ENCODE data around the gene NBEAL1.
"Not testable (repeated sequence)": the region's sequence is repeated elsewhere in the genome, so short reads cannot be mapped to it uniquely, and the experiment has no call there.

The NBEAL1 gene

GRCh38 chr2:203077451-203077850 lies 62.8 kb downstream of the NBEAL1 start:
- DNase-seq (ENCODE audit: insufficient read length) (no peak), FAIRE-seq (no peak)
- TF ChIP-seq POLR2A (IDR thresholded peaks at IDR 0.05; ENCODE audit: low read depth, low read length) (no peak), TAF1 (IDR thresholded peaks at IDR 0.05; ENCODE audit: borderline replicate concordance, low read depth, low read length) (no peak), POLR2AphosphoS5 (IDR thresholded peaks at IDR 0.05; ENCODE audit: low read depth, low read length) (no peak)

GRCh38 chr2:203080447-203081045 lies 65.9 kb downstream of the NBEAL1 start:
- FAIRE-seq (no peak), DNase-seq (ENCODE audit: insufficient read length) (no peak)
- TF ChIP-seq TAF1 (IDR thresholded peaks at IDR 0.05; ENCODE audit: borderline replicate concordance, low read depth, low read length), result no peak
- TF ChIP-seq POLR2AphosphoS5 (IDR thresholded peaks at IDR 0.05; ENCODE audit: low read depth, low read length), result no peak
- no peak for TF ChIP-seq POLR2A (IDR thresholded peaks at IDR 0.05; ENCODE audit: low read depth, low read length)

- no peak for FAIRE-seq
- no peak for TF ChIP-seq POLR2A (IDR thresholded peaks at IDR 0.05; ENCODE audit: low read depth, low read length)
- TF ChIP-seq TAF1 (IDR thresholded peaks at IDR 0.05; ENCODE audit: borderline replicate concordance, low read depth, low read length), result no peak
- TF ChIP-seq POLR2AphosphoS5 (IDR thresholded peaks at IDR 0.05; ENCODE audit: low read depth, low read length), result no peak
- no peak for DNase-seq (ENCODE audit: insufficient read length)
Measured at GRCh38 chr2:203083328-203083727, 68.7 kb downstream of the NBEAL1 start.

- DNase-seq (ENCODE audit: insufficient read length); FAIRE-seq: not testable (repeated sequence)
Measured at GRCh38 chr2:203086381-203086780, 71.7 kb downstream of the NBEAL1 start.

- FAIRE-seq; DNase-seq (ENCODE audit: insufficient read length): not testable (repeated sequence)
Measured at GRCh38 chr2:203090721-203091120, 76.0 kb downstream of the NBEAL1 start.

- no peak for FAIRE-seq
- DNase-seq (ENCODE audit: insufficient read length), result no peak
Measured at GRCh38 chr2:203097735-203098134, 83.1 kb downstream of the NBEAL1 start.

GRCh38 chr2:203102357-203102756 lies 87.7 kb downstream of the NBEAL1 start:
- FAIRE-seq; DNase-seq (ENCODE audit: insufficient read length): not testable (repeated sequence)

More at GRCh38 chr2:203097735-203098134, 83.1 kb downstream of the NBEAL1 start:
- TF ChIP-seq POLR2AphosphoS5 (IDR thresholded peaks at IDR 0.05; ENCODE audit: low read depth, low read length), result no peak
- TF ChIP-seq TAF1 (IDR thresholded peaks at IDR 0.05; ENCODE audit: borderline replicate concordance, low read depth, low read length), result no peak
- no peak for TF ChIP-seq POLR2A (IDR thresholded peaks at IDR 0.05; ENCODE audit: low read depth, low read length)

- no peak for TF ChIP-seq POLR2AphosphoS5 (IDR thresholded peaks at IDR 0.05; ENCODE audit: low read depth, low read length)
- no peak for TF ChIP-seq POLR2A (IDR thresholded peaks at IDR 0.05; ENCODE audit: low read depth, low read length)
- no peak for TF ChIP-seq TAF1 (IDR thresholded peaks at IDR 0.05; ENCODE audit: borderline replicate concordance, low read depth, low read length)
- DNase-seq (ENCODE audit: insufficient read length), result no peak
- FAIRE-seq, result no peak
Measured at GRCh38 chr2:203104273-203104672, 89.6 kb downstream of the NBEAL1 start.

GRCh38 chr2:203105996-203106395 lies 91.3 kb downstream of the NBEAL1 start:
- FAIRE-seq, result no peak
- DNase-seq (ENCODE audit: insufficient read length), result no peak
- TF ChIP-seq POLR2A (IDR thresholded peaks at IDR 0.05; ENCODE audit: low read depth, low read length), result no peak
- no peak for TF ChIP-seq POLR2AphosphoS5 (IDR thresholded peaks at IDR 0.05; ENCODE audit: low read depth, low read length)
- no peak for TF ChIP-seq TAF1 (IDR thresholded peaks at IDR 0.05; ENCODE audit: borderline replicate concordance, low read depth, low read length)

- DNase-seq (ENCODE audit: insufficient read length); FAIRE-seq: not testable (repeated sequence)
Measured at GRCh38 chr2:203110496-203110895, 95.8 kb downstream of the NBEAL1 start.

- TF ChIP-seq POLR2AphosphoS5 (IDR thresholded peaks at IDR 0.05; ENCODE audit: low read depth, low read length) (no peak), POLR2A (IDR thresholded peaks at IDR 0.05; ENCODE audit: low read depth, low read length) (no peak), TAF1 (IDR thresholded peaks at IDR 0.05; ENCODE audit: borderline replicate concordance, low read depth, low read length) (no peak)
- DNase-seq (ENCODE audit: insufficient read length) (no peak), FAIRE-seq (no peak)
Measured at GRCh38 chr2:203112342-203112741, 97.7 kb downstream of the NBEAL1 start.

GRCh38 chr2:203115201-203115700 lies 100.6 kb downstream of the NBEAL1 start:
- not testable (repeated sequence) for DNase-seq (ENCODE audit: insufficient read length); FAIRE-seq

- no peak for TF ChIP-seq TAF1 (IDR thresholded peaks at IDR 0.05; ENCODE audit: borderline replicate concordance, low read depth, low read length)
- TF ChIP-seq POLR2A (IDR thresholded peaks at IDR 0.05; ENCODE audit: low read depth, low read length), result no peak
- TF ChIP-seq POLR2AphosphoS5 (IDR thresholded peaks at IDR 0.05; ENCODE audit: low read depth, low read length), result no peak
- DNase-seq (ENCODE audit: insufficient read length), result no peak
- FAIRE-seq, result no peak
Measured at GRCh38 chr2:203122317-203122986, 107.8 kb downstream of the NBEAL1 start.

Measured in GM12892 (cell line).